Muscle of arm (tissue), 12 donors: Measurements from ENCODE around the gene PLA2G4A. TPM values are rescaled to one million over a fixed set of nuclear protein-coding genes. Genes with fewer than 3 reads are reported as not detected.
A peak's percentile ranks its signal among the peaks of the same experiment; 100 is the strongest.

Experiments
- DNase-seq: peaks from one replicate; pipeline ENCODE4 v3.0.0-alpha.2; 2013
- polyA plus RNA-seq, 12 donors: library from polyadenylated mRNA; unstranded; fragments of 120-200 nt; gene quantifications; one replicate each; pipeline ENCODE4 v1.2.1, GENCODE V29; 2013; ENCODE audit not compliant: insufficient read length in 12 of 12

PLA2G4A gene
- polyA plus RNA-seq, 12 donors, result 2.7 to 12.3 (median 4.8) TPM; not detected in 1

GRCh38 chr1:186831168-186831567 is 2.4 kb downstream of the PLA2G4A start:
- no peak for DNase-seq

- DNase-seq, result no peak
These were observed 5.7 kb downstream of the PLA2G4A start for GRCh38 chr1:186834399-186834958.

GRCh38 chr1:186835448-186835847 is 6.7 kb downstream of the PLA2G4A start:
- no peak for DNase-seq

GRCh38 chr1:186837806-186838205 is 9.1 kb downstream of the PLA2G4A start:
- DNase-seq, result no peak

GRCh38 chr1:186838380-186839040 is 9.8 kb downstream of the PLA2G4A start:
- DNase-seq, result no peak

- no peak for DNase-seq
These were observed 10.3 kb downstream of the PLA2G4A start for GRCh38 chr1:186839041-186839400.

GRCh38 chr1:186841599-186841998 is 12.8 kb downstream of the PLA2G4A start:
- no peak for DNase-seq

- no peak for DNase-seq
These were observed 13.8 kb downstream of the PLA2G4A start for GRCh38 chr1:186842547-186842946.

- no peak for DNase-seq
These were observed 14.5 kb downstream of the PLA2G4A start for GRCh38 chr1:186843226-186843625.

- no peak for DNase-seq
These were observed 15.2 kb downstream of the PLA2G4A start for GRCh38 chr1:186843931-186844330.

GRCh38 chr1:186845576-186846210 is 16.9 kb downstream of the PLA2G4A start:
- peak; percentile 25 for DNase-seq

GRCh38 chr1:186848509-186849130 is 19.9 kb downstream of the PLA2G4A start:
- no peak for DNase-seq

GRCh38 chr1:186849271-186849671 is 20.5 kb downstream of the PLA2G4A start:
- DNase-seq, result no peak

- DNase-seq, result no peak
These were observed 21.1 kb downstream of the PLA2G4A start for GRCh38 chr1:186849826-186850225.

- DNase-seq, result no peak
These were observed 25.4 kb downstream of the PLA2G4A start for GRCh38 chr1:186854102-186854501.

GRCh38 chr1:186858923-186859322 is 30.2 kb downstream of the PLA2G4A start:
- no peak for DNase-seq

- no peak for DNase-seq
These were observed 31.2 kb downstream of the PLA2G4A start for GRCh38 chr1:186859995-186860394.

- DNase-seq, result no peak
These were observed 35.5 kb downstream of the PLA2G4A start for GRCh38 chr1:186864296-186864695.

GRCh38 chr1:186865253-186865652 is 36.5 kb downstream of the PLA2G4A start:
- no peak for DNase-seq

- DNase-seq, result no peak
These were observed 37.1 kb downstream of the PLA2G4A start for GRCh38 chr1:186865857-186866256.

- DNase-seq, result no peak
These were observed 40.9 kb downstream of the PLA2G4A start for GRCh38 chr1:186869526-186870228.

GRCh38 chr1:186871784-186872183 is 43.0 kb downstream of the PLA2G4A start:
- no peak for DNase-seq
